GM18867 (cell line): Measurements from ENCODE around the gene CD22.
"Not testable (repeated sequence)": the region's sequence is repeated elsewhere in the genome, so short reads cannot be mapped to it uniquely, and the experiment has no call there.

Source experiments
- ATAC-seq: cut with Tn5 transposase; IDR thresholded peaks from one replicate; pipeline ENCODE4 v1.9.1; 2021; ENCODE audit warnings: mild to moderate bottlenecking, moderate library complexity; ENCODE audit not compliant: unreplicated experiment

Gene CD22

DNA sequence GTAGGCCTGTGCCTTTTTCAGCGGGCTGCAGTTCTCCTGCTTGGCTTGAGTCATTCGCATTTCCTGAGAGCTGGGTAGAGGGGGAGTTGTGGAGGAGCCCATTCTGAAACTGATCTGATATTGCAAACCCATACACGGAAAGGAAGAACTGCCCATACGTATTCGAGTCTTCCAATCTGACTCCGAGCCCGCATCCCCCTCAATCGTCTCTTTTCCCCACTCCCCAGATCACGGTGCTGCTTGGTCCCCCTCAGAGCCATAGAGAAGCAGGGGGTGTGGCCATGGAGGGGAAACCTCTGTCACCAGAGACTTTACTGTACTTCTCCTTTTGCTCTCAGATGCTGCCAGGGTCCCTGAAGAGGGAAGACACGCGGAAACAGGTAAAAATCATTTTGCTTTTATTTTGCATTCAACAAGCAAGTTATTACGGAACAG, at the start of gene CD22:
CD22 (plus strand) TSS at position 337 of the 435 bp plus-strand sequence. CDS start 2,854 bp downstream, outside the sequence.
- ATAC-seq: no peak

GRCh38 chr19:35279374-35279773, 49.6 kb upstream of the CD22 start:
- no peak for ATAC-seq

DNA sequence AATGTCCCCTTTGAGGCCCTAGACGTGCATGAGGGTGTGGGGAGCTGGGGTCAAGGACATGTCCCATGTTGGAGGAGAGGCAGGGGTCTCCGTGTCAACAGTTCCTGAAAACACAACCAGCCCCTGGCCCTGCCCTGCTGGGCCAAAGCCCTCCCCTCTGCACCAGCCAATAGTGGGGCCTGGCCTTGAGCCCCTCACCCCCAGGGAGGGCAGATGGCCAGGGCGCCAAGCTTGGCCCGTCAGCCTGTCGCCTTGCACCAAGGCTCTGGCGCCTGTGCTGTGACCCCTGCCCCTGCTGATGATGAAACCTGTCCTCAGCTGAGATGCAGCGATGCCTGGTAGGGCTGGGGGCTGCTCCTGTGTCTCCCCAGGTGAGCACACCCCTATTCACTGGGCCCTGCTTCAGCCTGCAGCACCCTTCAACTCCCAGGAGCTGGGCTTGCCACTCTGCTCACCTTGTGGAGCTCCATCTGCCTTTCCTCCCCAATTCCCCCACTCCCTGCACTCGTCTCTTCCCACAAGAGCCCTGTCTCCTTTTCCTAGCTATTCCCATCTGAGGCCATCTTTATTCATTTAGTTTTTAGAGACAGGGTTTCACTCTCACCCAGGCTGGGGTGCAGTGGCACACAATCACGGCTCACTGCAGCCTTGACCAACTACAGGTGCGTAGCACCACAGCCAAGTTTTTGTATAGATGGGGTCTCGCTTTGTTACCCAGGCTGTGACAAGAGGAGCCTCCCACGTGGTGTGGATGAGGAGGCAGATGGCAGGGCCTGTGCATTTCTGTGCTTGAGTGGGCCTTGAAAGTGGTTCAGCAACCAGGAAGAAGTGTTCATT, 48.8 kb upstream of the CD22 start:
- ATAC-seq: no peak

DNA sequence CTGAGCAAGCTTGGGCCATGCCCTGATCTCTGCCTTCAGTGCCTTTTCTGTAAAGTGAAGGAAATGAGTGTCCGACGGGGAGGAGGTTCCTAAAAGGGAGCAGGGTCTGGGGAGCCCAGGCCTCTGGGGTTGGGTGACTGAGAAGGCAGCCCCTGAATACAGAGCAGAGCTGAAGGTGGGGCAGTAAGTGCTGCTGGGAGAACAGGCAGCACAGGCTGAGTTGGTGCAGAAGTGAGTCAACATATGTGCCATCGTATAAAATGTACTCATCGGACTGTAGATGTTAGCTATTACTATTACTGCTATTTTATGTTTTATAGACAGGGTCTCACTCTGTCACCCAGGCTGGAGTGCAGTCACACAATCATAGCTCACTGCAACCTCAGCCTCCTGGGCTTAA, 47.7 kb upstream of the CD22 start:
- no peak for ATAC-seq

GRCh38 chr19:35284153-35285094, 44.6 kb upstream of the CD22 start:
- no peak for ATAC-seq

DNA sequence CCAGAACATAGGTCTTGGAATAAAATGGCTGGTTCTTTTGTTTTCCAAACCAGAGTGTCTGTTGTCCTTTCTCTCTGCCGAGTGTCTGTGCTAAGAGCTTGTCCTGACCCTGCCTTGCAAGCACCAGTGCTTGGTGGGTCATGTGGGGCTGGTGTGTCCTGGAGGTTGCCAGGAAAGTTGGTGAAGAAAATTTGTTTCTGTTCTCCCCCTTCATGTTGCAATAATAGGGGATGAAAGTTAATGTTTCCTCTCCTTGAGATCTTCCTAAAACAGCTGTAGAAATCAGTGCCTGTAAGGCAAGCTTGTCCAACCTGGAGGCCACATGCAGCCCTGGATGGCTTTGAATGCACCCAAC, 43.9 kb upstream of the CD22 start:
- no peak for ATAC-seq

DNA sequence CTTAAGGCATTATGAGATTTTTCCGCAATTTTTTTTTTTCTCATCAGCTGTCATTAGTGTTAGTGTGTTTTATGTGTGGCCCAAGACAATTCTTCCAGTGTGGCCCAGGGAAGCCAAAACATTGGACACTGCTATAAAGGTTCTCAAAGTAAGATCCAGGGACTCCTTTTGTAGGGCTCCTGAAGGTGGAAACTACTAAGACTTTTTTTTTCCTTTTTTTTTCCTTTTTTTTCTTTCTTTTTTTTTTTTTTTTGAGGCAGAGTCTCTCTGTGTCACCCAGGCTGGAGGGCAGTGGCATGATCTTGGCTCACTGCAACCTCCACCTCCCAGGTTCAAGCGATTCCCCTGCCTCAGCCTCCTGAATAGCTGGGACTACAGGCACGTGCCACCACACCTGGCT, 43.5 kb upstream of the CD22 start:
- ATAC-seq: not testable (repeated sequence)

- ATAC-seq: not testable (repeated sequence)
Observed at GRCh38 chr19:35286101-35286500, 42.9 kb upstream of the CD22 start.

- ATAC-seq: no peak
Observed at GRCh38 chr19:35287713-35288112, 41.3 kb upstream of the CD22 start.

- no peak for ATAC-seq
Observed at GRCh38 chr19:35288331-35288730, 40.7 kb upstream of the CD22 start.

DNA sequence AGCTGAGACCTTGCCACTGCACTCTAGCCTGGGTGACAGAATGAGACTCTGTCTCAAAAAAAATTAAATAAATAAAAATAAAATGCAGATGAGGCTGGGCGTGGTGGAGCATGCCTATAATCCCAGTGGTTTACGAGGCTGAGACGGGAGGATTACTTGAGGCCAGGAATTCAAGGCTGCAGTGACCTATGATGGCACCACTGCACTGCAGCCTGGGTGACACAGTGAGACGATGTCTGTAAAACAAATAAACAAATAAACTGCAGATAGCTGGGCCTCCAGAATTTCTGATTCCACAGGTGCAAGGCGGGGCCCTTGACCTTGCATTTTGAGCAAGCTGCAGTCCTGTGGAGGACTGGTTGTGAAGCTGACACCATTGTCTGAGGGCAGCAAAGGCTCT, 40.1 kb upstream of the CD22 start:
- ATAC-seq: no peak

DNA sequence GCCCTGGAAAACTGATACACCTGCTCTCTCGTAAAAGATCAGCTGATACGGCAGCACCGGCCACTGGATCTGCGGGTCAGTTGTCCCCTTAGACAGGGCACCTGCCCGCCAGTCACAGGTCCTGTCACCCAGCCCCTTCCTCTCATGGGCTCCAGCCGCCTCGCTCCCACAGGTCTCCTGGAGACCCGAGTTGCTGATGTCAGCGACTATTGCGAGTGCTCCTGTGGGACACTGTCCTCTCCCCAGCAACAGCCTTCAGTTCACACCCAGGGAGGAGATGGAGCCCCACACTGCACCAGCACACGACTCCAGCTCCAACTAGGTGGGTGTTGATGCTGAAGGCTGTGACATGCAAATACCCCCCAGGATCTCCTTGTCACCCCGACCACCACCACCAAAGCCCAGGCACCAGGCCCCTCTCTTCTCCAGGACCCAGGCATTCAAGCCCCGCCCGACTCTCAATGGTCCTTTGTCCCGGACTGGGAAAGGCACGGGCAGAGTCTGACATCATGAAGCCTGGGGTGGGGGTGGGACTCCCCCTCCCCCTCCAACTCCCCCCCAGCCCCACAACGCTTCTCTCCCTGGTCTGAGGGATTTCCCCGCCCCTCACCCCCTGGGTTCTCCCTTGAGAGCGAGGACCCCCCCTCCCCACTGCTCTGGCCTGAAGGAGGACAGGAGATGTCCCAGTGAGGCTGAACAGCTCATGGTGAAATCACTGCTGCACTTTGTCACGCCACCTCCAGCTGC, 38.4 kb upstream of the CD22 start:
- ATAC-seq: no peak

DNA sequence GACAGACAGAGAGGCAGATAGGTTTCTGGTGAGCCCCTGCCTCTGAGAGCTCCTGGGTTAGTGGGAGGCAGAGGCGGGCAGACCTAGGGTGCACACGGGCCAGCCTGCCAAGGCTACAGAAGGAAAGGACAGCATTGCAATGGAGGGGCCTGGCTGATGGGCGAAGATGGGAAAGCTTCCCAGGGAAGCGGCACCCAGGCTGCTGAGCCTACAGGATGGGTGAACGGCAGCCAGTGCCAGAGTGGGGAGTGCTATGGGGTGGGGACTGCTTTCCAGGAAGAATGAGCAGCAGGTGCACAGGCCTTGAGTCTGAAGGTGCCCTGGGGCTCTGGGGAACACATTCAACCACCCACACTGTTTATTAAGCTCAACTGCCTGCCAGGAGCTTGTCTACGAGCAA, 37.7 kb upstream of the CD22 start:
- no peak for ATAC-seq

GRCh38 chr19:35291916-35292315, 37.1 kb upstream of the CD22 start, which contains the start of gene MAG:
Gene MAG, plus strand, starts transcription at chr19:35292161. Its CDS starts 3,248 bp downstream, at chr19:35295409.
- ATAC-seq: no peak

GRCh38 chr19:35292421-35293362, 36.3 kb upstream of the CD22 start:
- ATAC-seq: no peak

- ATAC-seq: no peak
Observed at GRCh38 chr19:35293363-35293739, 35.6 kb upstream of the CD22 start.

GRCh38 chr19:35293808-35294207, 35.2 kb upstream of the CD22 start:
- no peak for ATAC-seq

DNA sequence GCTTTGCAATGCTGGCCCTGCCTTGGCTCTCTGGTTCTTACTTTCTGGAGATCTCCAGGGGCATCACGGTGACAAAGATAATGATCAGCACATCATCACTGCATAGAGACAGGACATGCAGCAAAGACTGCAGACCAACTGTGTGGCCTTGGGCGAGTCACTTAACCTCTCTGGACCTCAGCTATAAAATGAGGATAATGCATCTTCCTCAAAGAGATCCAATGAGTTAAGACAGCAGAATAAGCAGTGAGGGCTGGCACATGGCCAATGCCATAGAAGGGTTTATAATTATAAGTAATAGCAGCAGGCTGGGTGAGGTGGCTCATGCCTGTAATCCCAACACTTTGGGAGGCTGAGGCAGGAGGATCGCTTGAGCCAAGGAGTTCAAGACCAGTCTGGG, 34.7 kb upstream of the CD22 start:
- ATAC-seq: no peak

GRCh38 chr19:35294859-35295791, 33.9 kb upstream of the CD22 start:
- ATAC-seq: no peak
